Chondrocyte (in vitro differentiated cells): ENCODE results near the gene TAPBP. TPM values are rescaled to one million over a fixed set of nuclear protein-coding genes. Genes with fewer than 3 reads are reported as not detected.

Source experiments
- DNase-seq: peaks from one replicate; pipeline ENCODE4 v3.0.0; 2021; ENCODE audit warnings: mixed read lengths, low spot score
- H3K27ac Mint-ChIP-seq: one replicate; pipeline ENCODE4 v1.8.0; 2021; ENCODE audit warnings: mild to moderate bottlenecking, moderate library complexity, mixed read lengths; ENCODE audit not compliant: unreplicated experiment
- H3K27me3 Mint-ChIP-seq: 2 replicates; pipeline ENCODE4 v1.8.0; 2021; ENCODE audit warnings: low read depth, mixed read lengths
- H3K36me3 Mint-ChIP-seq: 2 replicates; pipeline ENCODE4 v1.8.0; 2021; ENCODE audit warnings: low read depth, mixed read lengths
- H3K4me1 Mint-ChIP-seq: 2 replicates; pipeline ENCODE4 v1.8.0; 2021; ENCODE audit warnings: low read depth, mild to moderate bottlenecking, mixed read lengths
- H3K4me3 Mint-ChIP-seq: one replicate; pipeline ENCODE4 v1.8.0; 2021; ENCODE audit warnings: mild to moderate bottlenecking, moderate library complexity, mixed read lengths; ENCODE audit not compliant: unreplicated experiment
- H3K9me3 Mint-ChIP-seq: 2 replicates; pipeline ENCODE4 v1.8.0; 2021; ENCODE audit warnings: low read depth, mixed read lengths
- total RNA-seq: library from RNA; stranded (reverse); gene quantifications from 3 replicates; pipeline ENCODE4 v1.2.1, GENCODE V29; 2021
- TF ChIP-seq, protein P1 (sequence below): fragments of 200-600 bp; sonication (generic); IDR thresholded peaks from 2 replicates; pipeline ENCODE4 v1.5.0; 2021; ENCODE audit warnings: antibody characterized with exemption, mild to moderate bottlenecking, moderate library complexity

Gene TAPBP
- total RNA-seq, 1 donor from 2014 or later, result 86.2 TPM

DNA sequence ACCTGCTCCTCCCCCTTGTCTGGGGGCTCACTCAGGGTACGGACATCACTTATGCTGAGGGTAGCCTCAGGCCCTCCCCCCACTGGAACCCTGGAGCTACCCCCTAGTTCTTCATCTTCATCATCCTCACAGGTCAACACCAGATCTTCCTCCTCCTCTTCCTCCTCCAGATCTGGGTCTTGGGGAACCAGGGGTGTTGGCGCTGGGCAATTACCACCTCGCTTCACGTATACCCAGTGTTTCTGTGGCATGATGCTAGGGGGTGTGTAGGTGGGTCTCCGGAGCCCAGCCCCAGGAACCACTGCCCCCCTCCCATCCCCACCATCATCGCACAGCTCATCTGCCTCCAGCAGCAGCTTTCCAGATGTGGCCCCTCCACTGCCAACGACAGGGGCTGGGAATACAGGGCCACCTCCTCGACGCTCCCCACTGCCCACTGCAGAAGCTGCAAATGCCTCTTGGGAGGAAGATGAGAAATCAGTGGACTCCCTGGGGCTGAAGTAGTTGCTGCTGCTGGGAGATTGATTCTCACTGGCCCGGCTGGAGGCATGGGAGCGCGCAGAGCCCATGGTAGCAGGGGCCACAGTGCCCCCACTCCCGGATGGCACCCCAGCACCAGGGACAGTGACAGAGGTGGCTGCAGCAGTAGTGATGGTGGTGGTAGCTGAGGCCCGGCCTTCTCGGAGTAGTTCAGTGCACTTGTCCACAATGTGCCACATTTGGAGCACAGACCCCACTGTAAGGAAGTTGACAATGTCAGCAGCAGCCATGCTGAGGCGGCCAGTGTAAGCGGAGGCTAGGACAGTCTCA lies 2.1 kb upstream of the TAPBP start:
- Mint-ChIP-seq H3K4me1 (peaks cover 77% of the 10 kb centered on the region), H3K27ac (peak overlapping the region; percentile 81)

DNA sequence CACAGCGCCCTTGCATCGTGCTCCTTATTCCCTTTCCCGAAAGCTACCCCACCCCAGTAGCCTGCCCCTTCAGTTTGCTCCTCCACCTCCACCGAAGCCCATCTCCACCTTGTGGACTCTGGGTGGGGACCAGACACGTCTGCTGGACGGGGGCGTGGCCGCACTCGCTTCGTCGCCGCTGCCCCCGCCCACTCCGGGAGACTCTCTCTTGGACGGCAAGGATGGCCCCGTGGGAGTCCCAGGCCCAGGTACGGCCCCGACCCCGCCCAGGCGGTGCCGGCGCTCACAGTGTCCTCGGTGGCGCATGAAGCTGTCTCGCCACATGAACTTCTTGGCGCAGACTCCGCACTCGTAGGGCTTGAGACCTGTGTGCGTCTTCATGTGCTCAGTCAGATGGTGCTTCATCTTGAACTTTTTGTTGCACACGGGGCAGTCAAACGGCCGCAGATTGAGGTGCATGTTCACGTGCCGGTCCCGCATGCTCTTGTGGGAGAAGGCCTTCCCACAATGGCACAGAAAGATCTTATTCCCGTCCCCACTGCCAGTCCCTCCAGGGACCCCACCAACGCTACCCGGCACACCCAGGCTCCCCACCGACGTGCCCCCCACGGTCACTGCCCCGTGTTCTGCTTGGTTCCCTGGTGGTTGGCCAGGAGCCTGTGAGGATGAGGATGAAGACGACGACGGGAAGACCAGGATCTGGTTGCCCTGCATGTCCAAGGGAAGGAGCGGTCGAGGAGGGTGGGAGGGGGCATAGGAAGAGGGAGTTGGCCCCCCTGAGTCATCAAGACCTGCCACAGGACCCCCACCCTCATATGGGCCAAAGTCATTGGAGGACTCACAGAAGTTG lies 1.3 kb upstream of the TAPBP start:
- H3K9me3 Mint-ChIP-seq, result no peaks in the 10 kb centered on the region
- H3K4me1 Mint-ChIP-seq, result peaks cover 68% of the 10 kb centered on the region
- no peaks in the 10 kb centered on the region for H3K27me3 Mint-ChIP-seq

More for the DNA sequence above, 2.1 kb upstream of the TAPBP start:
- TF ChIP-seq, protein P1, sequence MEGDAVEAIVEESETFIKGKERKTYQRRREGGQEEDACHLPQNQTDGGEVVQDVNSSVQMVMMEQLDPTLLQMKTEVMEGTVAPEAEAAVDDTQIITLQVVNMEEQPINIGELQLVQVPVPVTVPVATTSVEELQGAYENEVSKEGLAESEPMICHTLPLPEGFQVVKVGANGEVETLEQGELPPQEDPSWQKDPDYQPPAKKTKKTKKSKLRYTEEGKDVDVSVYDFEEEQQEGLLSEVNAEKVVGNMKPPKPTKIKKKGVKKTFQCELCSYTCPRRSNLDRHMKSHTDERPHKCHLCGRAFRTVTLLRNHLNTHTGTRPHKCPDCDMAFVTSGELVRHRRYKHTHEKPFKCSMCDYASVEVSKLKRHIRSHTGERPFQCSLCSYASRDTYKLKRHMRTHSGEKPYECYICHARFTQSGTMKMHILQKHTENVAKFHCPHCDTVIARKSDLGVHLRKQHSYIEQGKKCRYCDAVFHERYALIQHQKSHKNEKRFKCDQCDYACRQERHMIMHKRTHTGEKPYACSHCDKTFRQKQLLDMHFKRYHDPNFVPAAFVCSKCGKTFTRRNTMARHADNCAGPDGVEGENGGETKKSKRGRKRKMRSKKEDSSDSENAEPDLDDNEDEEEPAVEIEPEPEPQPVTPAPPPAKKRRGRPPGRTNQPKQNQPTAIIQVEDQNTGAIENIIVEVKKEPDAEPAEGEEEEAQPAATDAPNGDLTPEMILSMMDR, result no peak
- H3K27me3 Mint-ChIP-seq, result no peaks in the 10 kb centered on the region
- H3K36me3 Mint-ChIP-seq, result peaks cover 19% of the 10 kb centered on the region
- peak overlapping the region; percentile 92 for H3K4me3 Mint-ChIP-seq
- no peaks in the 10 kb centered on the region for H3K9me3 Mint-ChIP-seq
- no peak for DNase-seq

DNA sequence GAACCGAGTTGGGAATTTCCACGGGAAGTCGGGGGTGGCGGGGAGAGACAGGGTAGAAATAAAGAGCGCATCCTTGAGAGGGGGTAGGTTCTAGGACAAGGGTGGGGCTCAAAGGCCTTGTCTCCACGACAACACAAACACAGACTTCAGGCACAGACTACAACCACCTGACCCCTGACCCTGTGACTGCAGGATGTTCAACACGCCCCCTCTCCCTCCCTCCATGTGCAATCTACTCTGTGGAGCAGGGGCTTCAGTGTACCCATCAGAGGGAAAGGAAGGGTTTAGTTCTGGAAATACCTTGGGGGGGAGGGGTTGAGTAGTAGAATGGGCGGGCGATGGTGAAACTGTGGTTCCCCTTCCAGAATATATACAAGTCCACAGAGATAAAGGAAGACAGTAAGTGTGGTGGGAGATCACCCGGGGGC lies 651 bp upstream of the TAPBP start:
- TF ChIP-seq, protein P1, result no peak
- Mint-ChIP-seq H3K27ac (peak overlapping the region; percentile 98), H3K4me1 (peaks cover 62% of the 10 kb centered on the region), H3K9me3 (no peaks in the 10 kb centered on the region), H3K36me3 (peaks cover 11% of the 10 kb centered on the region), H3K4me3 (peak overlapping the region; percentile 97), H3K27me3 (no peaks in the 10 kb centered on the region)
- DNase-seq, result no peak

More for the DNA sequence above, 1.3 kb upstream of the TAPBP start:
- Mint-ChIP-seq H3K27ac (peak overlapping the region; percentile 98), H3K4me3 (peak overlapping the region; percentile 97), H3K36me3 (peaks cover 17% of the 10 kb centered on the region)
- TF ChIP-seq, protein P1, result no peak
- no peak for DNase-seq

DNA sequence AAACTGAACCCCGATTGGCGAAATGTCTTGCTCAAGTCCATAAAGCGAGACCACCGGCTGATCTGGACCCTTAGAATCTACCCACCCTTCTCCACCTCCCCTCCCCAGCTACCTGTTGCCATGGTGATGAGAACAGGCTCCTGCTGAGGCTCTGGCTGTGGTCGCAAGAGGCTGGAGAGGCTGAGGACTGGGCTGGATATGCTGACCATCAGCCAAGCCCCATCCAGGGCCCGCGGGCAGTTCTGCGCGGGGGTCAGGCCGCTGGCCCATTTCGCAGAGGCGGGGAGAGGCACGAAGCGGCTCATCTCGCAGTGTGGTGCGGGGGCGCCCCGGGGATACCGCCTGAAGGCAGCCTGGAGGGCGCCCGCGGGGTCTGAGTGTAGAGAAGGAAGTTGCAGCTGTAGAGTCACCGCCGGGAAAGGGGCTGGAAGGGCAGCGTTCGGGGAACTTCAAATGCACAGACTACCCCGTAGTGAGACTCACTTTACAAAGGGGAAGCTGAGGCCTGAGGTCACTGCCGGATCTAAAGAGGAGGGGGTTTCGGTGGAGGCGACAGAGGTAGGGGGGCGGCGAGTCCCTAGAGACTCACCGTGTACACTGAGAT lies 671 bp downstream of the TAPBP start:
- H3K9me3 Mint-ChIP-seq, result no peaks in the 10 kb centered on the region
- peaks cover 2% of the 10 kb centered on the region for H3K36me3 Mint-ChIP-seq
- peak overlapping the region; percentile 98 for H3K27ac Mint-ChIP-seq
- H3K4me3 Mint-ChIP-seq, result peak overlapping the region; percentile 97
- DNase-seq, result no peak
- H3K27me3 Mint-ChIP-seq, result no peaks in the 10 kb centered on the region
- H3K4me1 Mint-ChIP-seq, result peaks cover 49% of the 10 kb centered on the region
- TF ChIP-seq, protein P1, result no peak
